Measurements from ENCODE around the gene FNBP1.

The FNBP1 gene

DNA sequence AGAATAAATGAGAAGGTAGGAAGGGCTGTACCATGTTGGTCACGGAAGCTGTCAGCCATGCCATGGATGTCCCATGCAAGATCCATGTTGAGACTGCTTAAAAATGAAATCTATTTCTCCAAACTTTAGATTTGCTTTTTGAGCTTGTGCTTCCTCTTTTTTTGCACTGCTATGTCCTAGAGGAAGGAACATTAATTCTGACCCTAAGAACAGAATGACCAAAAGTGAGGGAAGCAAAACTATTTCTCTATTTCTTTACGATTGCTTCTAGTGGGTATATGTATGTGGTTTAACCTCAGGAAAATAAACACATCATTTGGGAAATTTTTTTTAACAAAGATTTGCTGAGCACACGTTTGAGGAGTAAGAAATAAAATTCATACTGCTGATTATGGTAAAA, 123.1 kb downstream of the FNBP1 start (continued):
- TF ChIP-seq ZBTB10 (tag by site-specific recombination; IDR thresholded peaks at IDR 0.05): no peak
- TF ChIP-seq ZNF394 (tag by site-specific recombination; IDR thresholded peaks at IDR 0.05; ENCODE audit: borderline replicate concordance): no peak

GRCh38 chr9:129919277-129919676, 123.7 kb downstream of the FNBP1 start:
- TF ChIP-seq ZNF10 (tag by site-specific recombination; IDR thresholded peaks at IDR 0.05) (no peak), SP2 (tag by site-specific recombination; IDR thresholded peaks at IDR 0.05) (no peak), ZNF211 (tag by site-specific recombination; IDR thresholded peaks at IDR 0.05; ENCODE audit: low read depth) (no peak), ZNF37A (tag by site-specific recombination; IDR thresholded peaks at IDR 0.05) (no peak), ZNF660 (tag by site-specific recombination; IDR thresholded peaks at IDR 0.05) (no peak), ZNF747 (tag by site-specific recombination; IDR thresholded peaks at IDR 0.05) (no peak), HOXA7 (CRISPR knock-in tag; IDR thresholded peaks at IDR 0.05; ENCODE audit: borderline replicate concordance) (no peak), OVOL3 (tag by site-specific recombination; IDR thresholded peaks at IDR 0.05) (no peak), ZNF112 (tag by site-specific recombination; IDR thresholded peaks at IDR 0.05) (no peak), SCRT1 (tag by site-specific recombination; IDR thresholded peaks at IDR 0.05; ENCODE audit: borderline replicate concordance) (no peak), ZNF624 (tag by site-specific recombination; IDR thresholded peaks at IDR 0.05) (no peak), ZNF560 (tag by site-specific recombination; IDR thresholded peaks at IDR 0.05; ENCODE audit: borderline replicate concordance) (no peak), SP3 (tag by site-specific recombination; IDR thresholded peaks at IDR 0.05) (no peak), ZBTB10 (tag by site-specific recombination; IDR thresholded peaks at IDR 0.05) (no peak), ZNF157 (tag by site-specific recombination; IDR thresholded peaks at IDR 0.05) (no peak)
- TF ChIP-seq, protein P1, sequence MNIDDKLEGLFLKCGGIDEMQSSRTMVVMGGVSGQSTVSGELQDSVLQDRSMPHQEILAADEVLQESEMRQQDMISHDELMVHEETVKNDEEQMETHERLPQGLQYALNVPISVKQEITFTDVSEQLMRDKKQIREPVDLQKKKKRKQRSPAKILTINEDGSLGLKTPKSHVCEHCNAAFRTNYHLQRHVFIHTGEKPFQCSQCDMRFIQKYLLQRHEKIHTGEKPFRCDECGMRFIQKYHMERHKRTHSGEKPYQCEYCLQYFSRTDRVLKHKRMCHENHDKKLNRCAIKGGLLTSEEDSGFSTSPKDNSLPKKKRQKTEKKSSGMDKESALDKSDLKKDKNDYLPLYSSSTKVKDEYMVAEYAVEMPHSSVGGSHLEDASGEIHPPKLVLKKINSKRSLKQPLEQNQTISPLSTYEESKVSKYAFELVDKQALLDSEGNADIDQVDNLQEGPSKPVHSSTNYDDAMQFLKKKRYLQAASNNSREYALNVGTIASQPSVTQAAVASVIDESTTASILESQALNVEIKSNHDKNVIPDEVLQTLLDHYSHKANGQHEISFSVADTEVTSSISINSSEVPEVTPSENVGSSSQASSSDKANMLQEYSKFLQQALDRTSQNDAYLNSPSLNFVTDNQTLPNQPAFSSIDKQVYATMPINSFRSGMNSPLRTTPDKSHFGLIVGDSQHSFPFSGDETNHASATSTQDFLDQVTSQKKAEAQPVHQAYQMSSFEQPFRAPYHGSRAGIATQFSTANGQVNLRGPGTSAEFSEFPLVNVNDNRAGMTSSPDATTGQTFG (tag by site-specific recombination; IDR thresholded peaks at IDR 0.05; ENCODE audit: borderline replicate concordance): no peak
- TF ChIP-seq, protein P2, sequence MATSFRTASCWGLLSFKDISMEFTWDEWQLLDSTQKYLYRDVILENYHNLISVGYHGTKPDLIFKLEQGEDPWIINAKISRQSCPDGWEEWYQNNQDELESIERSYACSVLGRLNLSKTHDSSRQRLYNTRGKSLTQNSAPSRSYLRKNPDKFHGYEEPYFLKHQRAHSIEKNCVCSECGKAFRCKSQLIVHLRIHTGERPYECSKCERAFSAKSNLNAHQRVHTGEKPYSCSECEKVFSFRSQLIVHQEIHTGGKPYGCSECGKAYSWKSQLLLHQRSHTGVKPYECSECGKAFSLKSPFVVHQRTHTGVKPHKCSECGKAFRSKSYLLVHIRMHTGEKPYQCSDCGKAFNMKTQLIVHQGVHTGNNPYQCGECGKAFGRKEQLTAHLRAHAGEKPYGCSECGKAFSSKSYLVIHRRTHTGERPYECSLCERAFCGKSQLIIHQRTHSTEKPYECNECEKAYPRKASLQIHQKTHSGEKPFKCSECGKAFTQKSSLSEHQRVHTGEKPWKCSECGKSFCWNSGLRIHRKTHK (tag by site-specific recombination; IDR thresholded peaks at IDR 0.05): no peak
- TF ChIP-seq, protein P3, sequence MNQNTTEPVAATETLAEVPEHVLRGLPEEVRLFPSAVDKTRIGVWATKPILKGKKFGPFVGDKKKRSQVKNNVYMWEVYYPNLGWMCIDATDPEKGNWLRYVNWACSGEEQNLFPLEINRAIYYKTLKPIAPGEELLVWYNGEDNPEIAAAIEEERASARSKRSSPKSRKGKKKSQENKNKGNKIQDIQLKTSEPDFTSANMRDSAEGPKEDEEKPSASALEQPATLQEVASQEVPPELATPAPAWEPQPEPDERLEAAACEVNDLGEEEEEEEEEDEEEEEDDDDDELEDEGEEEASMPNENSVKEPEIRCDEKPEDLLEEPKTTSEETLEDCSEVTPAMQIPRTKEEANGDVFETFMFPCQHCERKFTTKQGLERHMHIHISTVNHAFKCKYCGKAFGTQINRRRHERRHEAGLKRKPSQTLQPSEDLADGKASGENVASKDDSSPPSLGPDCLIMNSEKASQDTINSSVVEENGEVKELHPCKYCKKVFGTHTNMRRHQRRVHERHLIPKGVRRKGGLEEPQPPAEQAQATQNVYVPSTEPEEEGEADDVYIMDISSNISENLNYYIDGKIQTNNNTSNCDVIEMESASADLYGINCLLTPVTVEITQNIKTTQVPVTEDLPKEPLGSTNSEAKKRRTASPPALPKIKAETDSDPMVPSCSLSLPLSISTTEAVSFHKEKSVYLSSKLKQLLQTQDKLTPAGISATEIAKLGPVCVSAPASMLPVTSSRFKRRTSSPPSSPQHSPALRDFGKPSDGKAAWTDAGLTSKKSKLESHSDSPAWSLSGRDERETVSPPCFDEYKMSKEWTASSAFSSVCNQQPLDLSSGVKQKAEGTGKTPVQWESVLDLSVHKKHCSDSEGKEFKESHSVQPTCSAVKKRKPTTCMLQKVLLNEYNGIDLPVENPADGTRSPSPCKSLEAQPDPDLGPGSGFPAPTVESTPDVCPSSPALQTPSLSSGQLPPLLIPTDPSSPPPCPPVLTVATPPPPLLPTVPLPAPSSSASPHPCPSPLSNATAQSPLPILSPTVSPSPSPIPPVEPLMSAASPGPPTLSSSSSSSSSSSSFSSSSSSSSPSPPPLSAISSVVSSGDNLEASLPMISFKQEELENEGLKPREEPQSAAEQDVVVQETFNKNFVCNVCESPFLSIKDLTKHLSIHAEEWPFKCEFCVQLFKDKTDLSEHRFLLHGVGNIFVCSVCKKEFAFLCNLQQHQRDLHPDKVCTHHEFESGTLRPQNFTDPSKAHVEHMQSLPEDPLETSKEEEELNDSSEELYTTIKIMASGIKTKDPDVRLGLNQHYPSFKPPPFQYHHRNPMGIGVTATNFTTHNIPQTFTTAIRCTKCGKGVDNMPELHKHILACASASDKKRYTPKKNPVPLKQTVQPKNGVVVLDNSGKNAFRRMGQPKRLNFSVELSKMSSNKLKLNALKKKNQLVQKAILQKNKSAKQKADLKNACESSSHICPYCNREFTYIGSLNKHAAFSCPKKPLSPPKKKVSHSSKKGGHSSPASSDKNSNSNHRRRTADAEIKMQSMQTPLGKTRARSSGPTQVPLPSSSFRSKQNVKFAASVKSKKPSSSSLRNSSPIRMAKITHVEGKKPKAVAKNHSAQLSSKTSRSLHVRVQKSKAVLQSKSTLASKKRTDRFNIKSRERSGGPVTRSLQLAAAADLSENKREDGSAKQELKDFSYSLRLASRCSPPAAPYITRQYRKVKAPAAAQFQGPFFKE (tag by site-specific recombination; IDR thresholded peaks at IDR 0.05; ENCODE audit: borderline replicate concordance): no peak
- CTCF ChIA-PET: interaction anchor here (0.6 kb wide), 1 partner anchor 179 kb away, joined by 5 read pairs; no protein-coding TSS in a partner anchor
- H3K4me1 ChIP-seq (ENCODE audit: control insufficient read depth, insufficient read depth, low read length): no peaks in the 10 kb centered on the region
- no peak overlapping the region for H3K4me3 ChIP-seq (ENCODE audit: low read depth, low read length)
- no peak overlapping the region for H3K27ac ChIP-seq (ENCODE audit: extremely low read depth, low read depth, low read length)
- H3K36me3 ChIP-seq (ENCODE audit: control insufficient read depth in 2 of 2, insufficient read depth in 1 of 2, low read length in 2 of 2): peaks cover 0 to 11% of the 10 kb centered on the region in 2 experiments; a peak in 2 of 3 replicates
- POLR2A ChIA-PET: no interaction called here
- H3K9me3 ChIP-seq (ENCODE audit: control insufficient read depth, insufficient read depth, low read depth, low read length): no peaks in the 10 kb centered on the region
